SK-N-SH treated with all-trans-retinoic acid at 6 μM for 48 hours (cell line): ENCODE measurements around the gene MTF1.

ENCODE experiments used
- ATAC-seq: fragments of 200-7000 bp; cut with Tn5 transposase; 3 replicates; pipeline ENCODE4 v1.9.1; 2020; ENCODE audit warnings: mild to moderate bottlenecking, moderate library complexity
- ARNTL ChIP-seq: fragments of 450-650 bp; formaldehyde crosslinking; IDR thresholded peaks from 2 replicates; pipeline ENCODE4 v1.5.0; 2020; ENCODE audit warnings: low read depth, mild to moderate bottlenecking, moderate library complexity, borderline replicate concordance
- BACH2 ChIP-seq: fragments of 250-450 bp; sonication (Bioruptor Pico); IDR thresholded peaks from 2 replicates; pipeline ENCODE4 v1.9.0; 2021; ENCODE audit warnings: mild to moderate bottlenecking, borderline replicate concordance
- CREB5 ChIP-seq: fragments of 250-450 bp; sonication (Bioruptor Pico); IDR thresholded peaks from 2 replicates; pipeline ENCODE4 v1.5.1; 2020; ENCODE audit warnings: low read depth, mild to moderate bottlenecking, moderate library complexity
- CSDC2 ChIP-seq: fragments of 250-450 bp; sonication (Bioruptor Pico); IDR thresholded peaks from 2 replicates; pipeline ENCODE4 v1.5.0; 2020; ENCODE audit warnings: mild to moderate bottlenecking, moderate library complexity
- CSRNP3 ChIP-seq: fragments of 250-450 bp; sonication (Bioruptor Pico); IDR thresholded peaks from 2 replicates; pipeline ENCODE4 v1.5.1; 2021; ENCODE audit warnings: mild to moderate bottlenecking, moderate library complexity
- ESRRG ChIP-seq: fragments of 250-450 bp; sonication (Bioruptor Pico); IDR thresholded peaks from 2 replicates; pipeline ENCODE4 v1.6.1; 2021; ENCODE audit warnings: mild to moderate bottlenecking
- GLIS3 ChIP-seq: fragments of 250-450 bp; sonication (Bioruptor Pico); IDR thresholded peaks from 2 replicates; pipeline ENCODE4 v1.5.0; 2020; ENCODE audit warnings: mild to moderate bottlenecking, moderate library complexity
- ISL1 ChIP-seq: fragments of 250-450 bp; sonication (Bioruptor Pico); IDR thresholded peaks from 2 replicates; pipeline ENCODE4 v2.1.2; 2022; ENCODE audit warnings: mild to moderate bottlenecking, moderate library complexity
- OSR1 ChIP-seq: fragments of 250-450 bp; sonication (Bioruptor Pico); IDR thresholded peaks from 2 replicates; pipeline ENCODE4 v1.8.0; 2022; ENCODE audit warnings: moderate library complexity, mild to moderate bottlenecking, inconsistent platforms
- PATZ1 ChIP-seq: fragments of 250-450 bp; sonication (Bioruptor Pico); IDR thresholded peaks from 2 replicates; pipeline ENCODE4 v1.8.0; 2020; ENCODE audit warnings: mild to moderate bottlenecking, moderate library complexity, borderline replicate concordance
- POU6F1 ChIP-seq: fragments of 250-450 bp; sonication (Bioruptor Pico); IDR thresholded peaks from 2 replicates; pipeline ENCODE4 v1.8.0; 2021; ENCODE audit warnings: low read depth, mild to moderate bottlenecking, moderate library complexity, borderline replicate concordance
- PPARA ChIP-seq: fragments of 250-450 bp; sonication (Bioruptor Pico); IDR thresholded peaks from 2 replicates; pipeline ENCODE4 v1.5.0; 2020; ENCODE audit warnings: mild to moderate bottlenecking, borderline replicate concordance
- SNAI2 ChIP-seq: fragments of 250-450 bp; sonication (Bioruptor Pico); IDR thresholded peaks from 2 replicates; pipeline ENCODE4 v1.5.0; 2020; ENCODE audit warnings: mild to moderate bottlenecking, moderate library complexity
- TCF4 ChIP-seq: fragments of 250-450 bp; sonication (Bioruptor Pico); IDR thresholded peaks from 2 replicates; pipeline ENCODE4 v1.8.0; 2021; ENCODE audit warnings: mild to moderate bottlenecking, moderate library complexity, borderline replicate concordance
- TOX ChIP-seq: fragments of 250-450 bp; sonication (Bioruptor Pico); IDR thresholded peaks from 2 replicates; pipeline ENCODE4 v1.8.0; 2021; ENCODE audit warnings: mild to moderate bottlenecking, moderate library complexity, borderline replicate concordance
- TSHZ2 ChIP-seq: fragments of 250-450 bp; sonication (Bioruptor Pico); IDR thresholded peaks from 2 replicates; pipeline ENCODE4 v1.5.0; 2020; ENCODE audit warnings: mild to moderate bottlenecking, moderate library complexity
- ZFP3 ChIP-seq: fragments of 250-450 bp; sonication (Bioruptor Pico); IDR thresholded peaks from 2 replicates; pipeline ENCODE4 v1.5.0; 2020; ENCODE audit warnings: mild to moderate bottlenecking, moderate library complexity
- ZFP30 ChIP-seq: fragments of 450-650 bp; formaldehyde crosslinking; IDR thresholded peaks from 2 replicates; pipeline ENCODE4 v1.5.0; 2022; ENCODE audit warnings: mild to moderate bottlenecking, moderate library complexity

Gene MTF1

GRCh38 chr1:37861151-37861550, 1.8 kb upstream of the MTF1 start (continued):
- TF ChIP-seq CSRNP3 (CRISPR knock-in tag) (no peak), OSR1 (CRISPR knock-in tag) (no peak), BACH2 (CRISPR knock-in tag) (no peak), PPARA (no peak), ZFP3 (no peak), POU6F1 (CRISPR knock-in tag) (no peak), SNAI2 (CRISPR knock-in tag) (no peak), PATZ1 (CRISPR knock-in tag) (no peak)

GRCh38 chr1:37860346-37860666, 914 bp upstream of the MTF1 start:
- TF ChIP-seq POU6F1 (CRISPR knock-in tag) (no peak), ARNTL (no peak), PATZ1 (CRISPR knock-in tag) (no peak), CSRNP3 (CRISPR knock-in tag) (no peak), CSDC2 (CRISPR knock-in tag) (no peak), ISL1 (CRISPR knock-in tag) (no peak), TCF4 (no peak), ZFP30 (CRISPR knock-in tag) (no peak), ZFP3 (no peak), TOX (CRISPR knock-in tag) (no peak), TSHZ2 (CRISPR knock-in tag) (no peak), BACH2 (CRISPR knock-in tag) (no peak), GLIS3 (CRISPR knock-in tag) (no peak), ESRRG (CRISPR knock-in tag) (no peak), CREB5 (no peak)
- no peak for ATAC-seq
